Right atrium auricular region (tissue), 2 donors: ENCODE data around the gene PIK3C2G. TPM values are rescaled to one million over a fixed set of nuclear protein-coding genes. Genes with fewer than 3 reads are reported as not detected.

ENCODE experiments used
- DNase-seq: peaks from one replicate; pipeline ENCODE4 v3.0.0-alpha.2; 2019; ENCODE audit warnings: low spot score
- H3K27ac ChIP-seq, 2 donors: fragments of 200-600 bp; sonication (generic); 1 replicate in 1 of 2; 2 replicates in 1 of 2; pipeline ENCODE4 v1.5.1; 2016 to 2019
- H3K27me3 ChIP-seq, 2 donors: fragments of 200-600 bp; sonication (generic); one replicate each; pipeline versions ENCODE4 v1.5.1 to v1.6.0; 2017 to 2019
- H3K36me3 ChIP-seq: fragments of 200-600 bp; sonication (generic); one replicate; pipeline ENCODE4 v1.5.1; 2016
- H3K4me1 ChIP-seq, 2 donors: fragments of 200-600 bp; sonication (generic); one replicate each; pipeline versions ENCODE4 v1.5.1 to v1.6.0; 2017 to 2019
- H3K4me3 ChIP-seq, 2 donors: fragments of 200-600 bp; sonication (generic); 1 replicate in 1 of 2; 2 replicates in 1 of 2; pipeline ENCODE4 v1.5.1; 2017 to 2019; ENCODE audit warnings: mild to moderate bottlenecking in 1 of 2, moderate library complexity in 1 of 2
- H3K9me3 ChIP-seq, 2 donors: fragments of 200-600 bp; sonication (generic); one replicate each; pipeline ENCODE4 v1.5.1; 2019
- CTCF ChIP-seq, 2 donors: fragments of 200-600 bp; sonication (generic); IDR thresholded peaks; one replicate each; pipeline ENCODE4 v1.5.1; 2019; ENCODE audit warnings: antibody characterized with exemption in 2 of 2
- total RNA-seq, 2 donors: library from RNA; depleted of rRNA; stranded (reverse); fragments of >200 nt; gene quantifications; one replicate each; pipeline ENCODE4 v1.1.0, GENCODE V29; 2016

Gene PIK3C2G
- total RNA-seq, 2 donors from 2014 or later: not detected

- no peak overlapping the region for H3K27ac ChIP-seq
- no peaks in the 10 kb centered on the region for H3K36me3 ChIP-seq
- no peak for TF ChIP-seq CTCF (IDR thresholded peaks at IDR 0.05)
- H3K9me3 ChIP-seq: no peaks in the 10 kb centered on the region
- no peaks in the 10 kb centered on the region for H3K4me1 ChIP-seq
- no peak overlapping the region for H3K4me3 ChIP-seq
- H3K27me3 ChIP-seq: no peaks in the 10 kb centered on the region
- no peak for DNase-seq
Measured at GRCh38 chr12:18421867-18422266, 160.5 kb downstream of the PIK3C2G start.

GRCh38 chr12:18422871-18423270 lies 161.6 kb downstream of the PIK3C2G start:
- DNase-seq: no peak
- Histone ChIP-seq H3K4me1 (no peaks in the 10 kb centered on the region), H3K9me3 (no peaks in the 10 kb centered on the region), H3K27ac (no peak overlapping the region), H3K27me3 (no peaks in the 10 kb centered on the region), H3K4me3 (no peak overlapping the region), H3K36me3 (no peaks in the 10 kb centered on the region)
- no peak for TF ChIP-seq CTCF (IDR thresholded peaks at IDR 0.05)

GRCh38 chr12:18424857-18425256 lies 163.5 kb downstream of the PIK3C2G start:
- Histone ChIP-seq H3K4me1 (no peaks in the 10 kb centered on the region), H3K27ac (no peak overlapping the region), H3K27me3 (no peaks in the 10 kb centered on the region), H3K36me3 (no peaks in the 10 kb centered on the region), H3K4me3 (no peak overlapping the region), H3K9me3 (no peaks in the 10 kb centered on the region)
- no peak for DNase-seq
- TF ChIP-seq CTCF (IDR thresholded peaks at IDR 0.05): no peak

- Histone ChIP-seq H3K36me3 (no peaks in the 10 kb centered on the region), H3K27ac (no peak overlapping the region), H3K27me3 (no peaks in the 10 kb centered on the region), H3K9me3 (no peaks in the 10 kb centered on the region), H3K4me3 (no peak overlapping the region), H3K4me1 (no peaks in the 10 kb centered on the region)
- TF ChIP-seq CTCF (IDR thresholded peaks at IDR 0.05): no peak
- DNase-seq: no peak
Measured at GRCh38 chr12:18427520-18427919, 166.2 kb downstream of the PIK3C2G start.

- Histone ChIP-seq H3K9me3 (no peaks in the 10 kb centered on the region), H3K4me3 (no peak overlapping the region), H3K4me1 (no peaks in the 10 kb centered on the region), H3K36me3 (no peaks in the 10 kb centered on the region), H3K27me3 (no peaks in the 10 kb centered on the region), H3K27ac (no peak overlapping the region)
- no peak for TF ChIP-seq CTCF (IDR thresholded peaks at IDR 0.05)
- no peak for DNase-seq
Measured at GRCh38 chr12:18428416-18428815, 167.1 kb downstream of the PIK3C2G start.

GRCh38 chr12:18429366-18429765 lies 168.0 kb downstream of the PIK3C2G start:
- Histone ChIP-seq H3K4me3 (no peak overlapping the region), H3K27ac (no peak overlapping the region), H3K36me3 (no peaks in the 10 kb centered on the region), H3K9me3 (no peaks in the 10 kb centered on the region), H3K27me3 (no peaks in the 10 kb centered on the region), H3K4me1 (no peaks in the 10 kb centered on the region)
- no peak for DNase-seq
- no peak for TF ChIP-seq CTCF (IDR thresholded peaks at IDR 0.05)
